Spleen (tissue), 11 donors: Measurements from ENCODE around the gene GIPC2. TPM values are rescaled to one million over a fixed set of nuclear protein-coding genes. Genes with fewer than 3 reads are reported as not detected.

Experiments used
- DNase-seq: peaks from one replicate; pipeline ENCODE4 v3.0.0-alpha.2; 2020
- H3K27ac ChIP-seq, 8 donors: fragments of 200-600 bp; sonication (generic) in 7 of 8; 1 replicate in 4 of 8; 2 replicates in 4 of 8; pipeline versions ENCODE4 v1.5.0 to v1.8.0; 2016 to 2021; ENCODE audit warnings: inconsistent platforms in 4 of 8, mild to moderate bottlenecking in 4 of 8, moderate library complexity in 1 of 8
- H3K27me3 ChIP-seq, 7 donors: fragments of 200-600 bp; sonication (generic) in 6 of 7; replicated peaks in 1 of 7; 1 replicate in 4 of 7; 2 replicates in 3 of 7; pipeline versions ENCODE4 v1.5.0 to v1.8.0; 2016 to 2021; ENCODE audit warnings: inconsistent platforms in 3 of 7, mild to moderate bottlenecking in 1 of 7
- H3K36me3 ChIP-seq, 6 donors: fragments of 200-600 bp; sonication (generic) in 5 of 6; 1 replicate in 4 of 6; 2 replicates in 2 of 6; pipeline versions ENCODE4 v1.5.0 to v1.8.0; 2016 to 2021; ENCODE audit warnings: inconsistent platforms in 2 of 6
- H3K4me1 ChIP-seq, 6 donors: fragments of 200-600 bp; sonication (generic) in 5 of 6; 1 replicate in 3 of 6; 2 replicates in 3 of 6; pipeline versions ENCODE4 v1.5.0 to v1.8.0; 2016 to 2021; ENCODE audit warnings: inconsistent platforms in 3 of 6
- H3K4me3 ChIP-seq, 8 donors: fragments of 200-600 bp; sonication (generic) in 7 of 8; 1 replicate in 4 of 8; 2 replicates in 4 of 8; pipeline versions ENCODE4 v1.5.0 to v1.8.0; 2016 to 2021; ENCODE audit warnings: inconsistent platforms in 4 of 8, mild to moderate bottlenecking in 4 of 8, moderate library complexity in 2 of 8
- H3K9me3 ChIP-seq, 8 donors: fragments of 200-600 bp; sonication (generic) in 7 of 8; 1 replicate in 4 of 8; 2 replicates in 4 of 8; pipeline versions ENCODE4 v1.5.0 to v1.8.0; 2016 to 2021; ENCODE audit warnings: inconsistent platforms in 4 of 8
- CTCF ChIP-seq, 11 experiments: fragments of 200-600 bp in 7 of 11; fragments of 450-650 bp in 4 of 11; sonication (generic) in 4 of 11; IDR thresholded peaks in 8 of 11; conservative IDR thresholded peaks in 3 of 11; 1 replicate in 7 of 11; 2 replicates in 4 of 11; pipeline versions ENCODE4 v1.4.0 to v1.8.0; 2016 to 2021; ENCODE audit warnings: antibody characterized with exemption in 11 of 11, inconsistent platforms in 4 of 11, mild to moderate bottlenecking in 1 of 11
- POLR2A ChIP-seq, 3 donors: fragments of 450-650 bp; IDR thresholded peaks; one replicate each; pipeline ENCODE4 v1.5.1; 2017; ENCODE audit warnings: antibody characterized with exemption in 3 of 3, mild to moderate bottlenecking in 1 of 3
- POLR2AphosphoS5 ChIP-seq, 3 donors: sonication (generic); formaldehyde crosslinking; IDR thresholded peaks; one replicate each; pipeline ENCODE4 v1.5.1; 2017; ENCODE audit warnings: antibody characterized with exemption in 3 of 3
- WGBS, 5 donors: extraction: QIAGEN DNeasy Blood & Tissue Kit in 3 of 5; methylation state at CpG; one replicate each; pipeline versions ENCODE4 v1.1.5 to v1.1.7; 2013 to 2018; 5-methylcytosine and 5-hydroxymethylcytosine counted together
- intact Hi-C: fragments of 100-400 bp; cut with DNase I; formaldehyde crosslinking; loops from one replicate; pipeline ENCODE4 v1.15.0; 2023; ENCODE audit warnings: low total_unique reads
- polyA plus RNA-seq, 3 donors: library from polyadenylated mRNA; stranded (reverse); fragments of 200-250 nt; gene quantifications; one replicate each; pipeline ENCODE4 v1.2.1, GENCODE V29; 2013
- total RNA-seq, 7 donors: library from RNA; depleted of rRNA in 3 of 7; stranded (reverse); fragments of >200 nt in 3 of 7; fragmentation: NEBNext Ultra II Directional in 4 of 7; extraction: Animal tissue kit (Norgen Biotek cat#: 25700) in 4 of 7; gene quantifications; one replicate each; pipeline versions ENCODE4 v1.1.0 to v1.2.1, GENCODE V29; 2016 to 2021
- donor health status: healthy with polysubstance abuse.
- donor health status: DM: no; HTN: no; CAD: no; lungs with moderate emphysema.
- donor health status: DM: no; HTN: no; CAD: no.
- donor health status: Bipolar disorder and iron deficiency.
- donor health status: healthy.
- donor health status: DM: no; HTN: no; CAD: no.
- donor health status: DM: yes; HTN: yes; CAD: no.

Gene GIPC2
- total and polyA plus RNA-seq, 10 donors: 5.5 to 49.9 (median 41.1) TPM

DNA sequence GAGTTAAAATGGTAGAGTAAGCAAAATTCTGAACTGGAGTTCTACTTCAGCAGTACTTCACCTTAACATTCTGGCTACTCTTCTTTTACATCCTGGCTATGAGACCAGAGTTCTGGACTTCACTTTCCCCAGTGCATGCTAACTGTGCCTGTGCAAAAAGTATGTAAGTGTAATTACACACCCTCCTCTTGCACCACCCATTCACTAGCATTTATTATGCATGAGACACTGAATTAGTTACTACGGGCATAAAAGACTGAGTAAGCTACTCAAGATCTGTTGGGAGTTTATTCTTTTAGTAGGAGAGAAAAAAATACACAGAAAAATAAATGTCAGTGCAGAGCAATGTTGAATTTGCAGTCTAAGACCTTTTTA is 87.2 kb downstream of the GIPC2 start:
- 86 to 100% (median 89%) methylated on average over 1 of the region's 1 CpG for WGBS, 5 donors
- no peak overlapping the region for H3K4me3 ChIP-seq
- H3K4me1 ChIP-seq: no peaks in the 10 kb centered on the region
- no peaks in the 10 kb centered on the region for H3K27me3 ChIP-seq
- DNase-seq: no peak
- H3K9me3 ChIP-seq: no peaks in the 10 kb centered on the region
- no peak overlapping the region for H3K27ac ChIP-seq
- TF ChIP-seq POLR2A (IDR thresholded peaks at IDR 0.05): no peak
- TF ChIP-seq POLR2AphosphoS5 (IDR thresholded peaks at IDR 0.05): no peak
- no peak for TF ChIP-seq CTCF (IDR thresholded peaks at IDR 0.05 in 8 of 11, conservative IDR thresholded peaks at IDR 0.05 in 3 of 11)
- no peaks in the 10 kb centered on the region for H3K36me3 ChIP-seq
- intact Hi-C loops: no loop called here

GRCh38 chr1:78136680-78137079 is 90.9 kb downstream of the GIPC2 start:
- Histone ChIP-seq H3K27me3 (no peaks in the 10 kb centered on the region), H3K27ac (no peak overlapping the region), H3K9me3 (no peaks in the 10 kb centered on the region), H3K4me3 (no peak overlapping the region), H3K36me3 (peaks cover 0 to 3% (median 0%) of the 10 kb centered on the region in 6 donors), H3K4me1 (no peaks in the 10 kb centered on the region)
- no peak for TF ChIP-seq POLR2A (IDR thresholded peaks at IDR 0.05)
- 61 to 76% (median 67%) methylated on average over 1 of the region's 1 CpG for WGBS, 5 donors
- intact Hi-C loops: no loop called here
- no peak for DNase-seq

DNA sequence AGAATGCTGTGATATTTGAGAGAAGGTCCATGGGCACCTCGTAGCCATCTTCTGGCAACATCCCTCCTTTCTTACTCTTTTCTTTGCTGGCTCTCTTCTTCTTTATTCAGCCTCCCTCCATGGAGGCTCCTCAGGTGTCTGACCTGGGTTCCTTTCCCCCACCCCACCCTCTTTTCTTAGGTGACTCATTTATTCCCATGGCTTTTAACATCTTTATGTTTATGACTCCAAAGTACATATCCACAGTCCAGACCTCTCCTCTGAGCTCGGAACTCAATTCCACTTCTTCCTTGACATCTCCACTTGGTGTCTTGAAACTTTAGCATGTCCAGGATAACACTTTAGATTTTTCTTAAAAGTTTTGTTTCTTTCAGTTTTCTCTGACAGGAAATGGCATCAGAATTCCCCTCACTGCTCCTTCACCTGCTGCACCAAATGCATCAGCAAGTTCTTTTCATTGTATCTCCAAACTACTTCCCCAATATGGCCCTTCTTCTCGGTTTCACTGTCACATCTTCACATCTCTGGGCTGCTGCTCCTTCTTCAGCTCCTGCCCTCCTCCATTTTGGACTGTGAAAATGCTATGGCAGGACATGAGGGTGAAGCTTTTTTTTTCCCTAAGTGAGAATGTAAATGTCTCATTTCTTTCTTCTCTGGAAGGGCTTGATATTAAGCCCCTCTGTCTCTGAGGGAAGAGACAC is 95.9 kb downstream of the GIPC2 start:
- H3K4me3 ChIP-seq: no peak overlapping the region
- WGBS, 5 donors: 76 to 88% (median 84%) methylated on average over 3 of the region's 3 CpGs
- intact Hi-C loops: loop anchor here (10.0 kb wide), 1 partner anchor 533 kb away; no protein-coding TSS in a partner anchor
- H3K9me3 ChIP-seq: no peaks in the 10 kb centered on the region
- no peaks in the 10 kb centered on the region for H3K27me3 ChIP-seq
- no peak for DNase-seq
- TF ChIP-seq CTCF (IDR thresholded peaks at IDR 0.05 in 8 of 11, conservative IDR thresholded peaks at IDR 0.05 in 3 of 11): no peak
- peaks cover 0 to 17% (median 10%) of the 10 kb centered on the region in 6 donors for H3K4me1 ChIP-seq
- peaks cover 0 to 3% (median 0%) of the 10 kb centered on the region in 6 donors for H3K36me3 ChIP-seq
- H3K27ac ChIP-seq: no peak overlapping the region

- 91 to 98% (median 96%) methylated on average over 4 of the region's 4 CpGs for whole genome bisulfite sequencing, 5 donors
- Histone ChIP-seq H3K9me3 (no peaks in the 10 kb centered on the region), H3K36me3 (peaks cover 0 to 3% (median 0%) of the 10 kb centered on the region in 6 donors), H3K27ac (peak overlapping the region in 7 of 8 donors; percentile 35 to 74 (median 62)), H3K4me3 (peak overlapping the region in 2 of 8 donors; percentile 2 to 46), H3K27me3 (no peaks in the 10 kb centered on the region), H3K4me1 (peaks cover 0 to 17% (median 10%) of the 10 kb centered on the region in 6 donors)
- DNase-seq: no peak
- TF ChIP-seq POLR2A (IDR thresholded peaks at IDR 0.05): no peak
- no peak for TF ChIP-seq CTCF (IDR thresholded peaks at IDR 0.05 in 8 of 11, conservative IDR thresholded peaks at IDR 0.05 in 3 of 11)
- no peak for TF ChIP-seq POLR2AphosphoS5 (IDR thresholded peaks at IDR 0.05)
- intact Hi-C loops: loop anchor here (10.0 kb wide), 1 partner anchor 532 kb away; no protein-coding TSS in a partner anchor
Observed at GRCh38 chr1:78142736-78143135, 97.0 kb downstream of the GIPC2 start.
